ENCODE data around the gene COX19.
"Not testable (repeated sequence)": the region's sequence is repeated elsewhere in the genome, so short reads cannot be mapped to it uniquely, and the experiment has no call there.

Gene COX19

DNA sequence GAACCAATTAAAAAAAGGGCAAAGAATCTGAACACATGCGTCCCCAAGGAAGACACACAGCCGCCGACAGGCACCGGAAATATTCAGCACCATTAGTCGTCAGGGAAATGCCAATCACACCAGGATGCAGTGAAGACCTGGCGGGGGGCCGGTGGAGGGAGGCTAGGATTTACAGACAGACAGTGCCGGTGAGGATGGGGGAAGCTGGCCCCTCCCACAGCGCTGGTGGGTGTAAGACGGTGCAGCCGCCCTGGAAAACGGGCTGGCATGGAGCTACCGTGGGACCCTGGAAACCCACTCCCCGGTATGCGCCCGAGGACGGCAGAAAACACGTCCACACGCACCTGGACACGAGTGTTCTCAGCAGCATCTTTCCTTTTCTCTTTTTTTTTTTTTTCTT, 16.1 kb downstream of the COX19 start:
- DNase-seq = no peak

DNA sequence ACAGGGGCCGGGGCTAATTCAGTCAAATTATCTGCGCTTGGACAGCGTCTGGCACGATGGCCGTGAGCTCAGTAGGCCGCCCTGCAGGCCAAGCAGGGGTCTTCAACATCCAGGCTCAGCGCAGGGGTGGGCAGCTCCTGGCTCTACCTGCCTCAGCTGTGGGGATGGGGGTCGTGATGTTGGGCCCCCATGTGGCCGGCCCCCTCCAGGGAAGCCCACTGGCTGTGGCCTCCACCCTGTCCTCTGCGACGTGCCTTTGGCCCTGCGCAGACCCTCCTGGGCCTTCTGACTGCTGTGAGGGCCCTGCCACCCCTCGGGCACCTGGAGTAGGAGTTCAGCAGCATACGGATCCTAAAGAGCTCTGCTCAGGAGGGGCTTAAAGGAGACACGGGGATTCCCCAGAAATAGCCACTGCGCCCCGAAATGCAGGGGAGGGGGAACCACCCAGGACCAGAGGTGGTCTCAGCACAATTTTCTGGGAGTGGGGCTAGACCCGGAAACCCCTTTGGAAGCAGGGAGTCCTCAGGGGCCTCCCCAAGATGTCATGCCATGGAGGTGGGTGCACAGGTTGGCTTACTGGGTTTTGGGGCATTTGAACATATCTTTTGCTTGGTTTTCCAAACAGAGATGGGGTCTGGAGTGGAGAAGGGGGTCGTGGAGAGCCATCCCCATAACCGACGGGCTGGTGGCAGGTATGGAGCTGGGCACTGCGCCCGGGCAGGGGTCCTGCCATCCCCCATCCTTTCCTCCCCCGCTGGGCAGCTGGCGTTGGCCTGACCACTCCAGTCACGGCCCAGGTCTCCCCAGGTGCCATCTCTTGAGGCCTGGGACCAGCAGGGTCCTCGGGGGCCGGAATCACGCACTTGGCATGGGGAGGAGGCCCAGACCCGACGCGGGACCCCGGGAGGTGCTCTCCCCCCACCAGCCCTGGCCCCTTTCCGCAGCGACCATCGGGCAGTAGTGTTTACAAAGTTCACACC, 16.8 kb downstream of the COX19 start:
- no peak for DNase-seq

DNA sequence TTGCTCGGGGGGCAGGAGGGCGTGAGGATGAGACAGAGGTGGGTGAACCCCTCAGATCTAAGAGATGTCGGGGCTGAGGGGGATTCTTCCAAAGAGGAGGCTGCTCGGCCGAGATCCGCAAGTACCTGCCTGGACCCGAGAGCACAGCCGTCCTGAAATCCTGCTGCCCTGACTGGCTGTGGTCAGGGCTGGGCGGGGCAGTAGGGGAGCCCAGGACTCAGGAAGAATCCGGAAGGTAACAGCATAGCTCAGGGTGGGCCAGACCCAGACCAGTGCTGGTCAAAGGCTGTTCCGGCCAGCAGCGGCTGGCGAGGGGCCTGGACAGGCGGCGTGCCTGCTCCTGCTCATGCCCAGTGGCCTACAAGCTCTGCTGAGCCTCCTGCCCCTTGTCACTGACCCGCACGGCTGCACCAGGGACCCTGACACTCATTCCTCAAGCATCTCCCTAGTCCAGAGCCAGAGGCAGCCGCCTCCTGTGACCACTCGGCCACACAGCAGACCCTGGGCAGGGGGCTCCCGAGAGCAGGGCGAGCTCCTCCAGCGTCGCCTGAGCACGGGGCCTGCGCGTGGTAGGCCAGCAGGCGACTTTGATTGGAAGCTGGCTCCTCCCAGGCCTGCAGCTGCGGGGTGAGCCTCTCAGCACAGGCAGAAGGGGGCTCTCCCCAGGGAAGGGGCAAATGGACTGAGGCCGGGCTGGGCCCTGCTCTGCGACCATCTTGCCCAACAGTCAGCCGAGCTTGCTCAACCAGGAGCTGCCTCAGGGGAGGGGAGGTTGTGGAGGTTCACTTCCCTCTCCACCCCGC, 17.7 kb downstream of the COX19 start:
- DNase-seq = no peak

DNA sequence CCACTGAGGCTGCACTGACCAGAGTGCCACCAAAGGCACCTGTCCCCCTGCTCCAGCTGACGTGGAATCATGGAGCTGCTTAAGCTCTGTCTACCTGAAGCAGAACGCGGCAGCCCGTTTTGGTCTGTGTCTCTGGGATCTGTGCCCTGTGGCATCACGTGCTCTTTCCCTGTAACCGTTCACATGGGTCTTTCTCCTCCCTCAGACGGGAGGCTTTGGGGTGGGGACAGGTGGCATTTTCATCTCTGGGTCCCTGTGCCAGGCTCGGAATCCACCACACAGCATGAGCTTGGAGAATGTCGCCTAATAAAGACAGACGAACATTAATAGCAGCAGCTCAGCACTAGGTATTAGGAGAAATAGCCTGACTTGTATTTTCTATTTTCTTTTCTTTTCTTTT, 19.3 kb downstream of the COX19 start:
- no peak for DNase-seq

DNA sequence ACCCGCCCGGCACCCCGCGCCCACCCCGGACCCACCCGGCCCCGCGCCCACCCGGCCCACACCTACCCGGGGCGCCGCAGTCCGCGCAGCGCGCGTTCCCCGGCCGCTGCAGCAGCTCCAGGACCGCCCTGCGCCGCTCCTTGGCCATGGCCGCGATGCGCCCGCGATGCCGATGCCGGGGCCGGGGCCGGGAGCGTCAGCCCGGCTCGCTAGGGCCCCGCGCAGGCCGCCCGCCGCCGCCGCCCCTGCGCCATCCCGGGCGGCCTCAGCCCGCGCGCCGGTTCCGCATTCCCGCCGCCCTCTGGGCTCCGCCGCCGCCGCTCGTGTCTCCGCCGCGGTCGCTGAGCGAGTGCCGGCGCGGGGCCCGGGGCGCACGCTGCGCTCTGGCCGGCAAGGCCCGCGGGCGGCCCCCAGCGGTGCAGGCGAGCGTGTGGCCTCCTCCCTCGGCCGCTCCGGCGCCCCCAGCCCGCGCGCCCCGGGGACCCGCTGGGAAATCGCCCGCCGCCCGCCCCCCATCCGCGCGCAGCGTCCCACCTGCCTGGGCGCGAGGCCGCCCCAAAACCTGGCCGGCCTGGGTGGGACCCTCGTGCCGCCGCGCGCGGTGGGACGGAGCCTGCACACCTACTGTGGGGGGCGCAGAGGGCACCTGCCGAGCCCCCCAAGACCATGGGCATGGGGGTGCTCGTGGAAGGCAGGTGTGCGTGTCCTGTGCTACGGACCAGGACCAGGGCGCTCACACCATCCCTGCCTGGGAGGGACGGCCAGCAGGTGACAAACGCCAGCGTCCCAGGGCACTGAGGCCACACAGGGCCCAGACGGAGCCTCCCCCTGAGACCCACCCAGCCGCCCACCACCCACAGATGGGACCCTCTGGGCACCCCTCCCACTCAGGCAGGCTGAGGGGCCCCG, 20.8 kb downstream of the COX19 start, which contains the start of gene ADAP1:
ADAP1 (minus strand) TSS at position 351 of the 909 bp plus-strand sequence; CDS start at position 148, 203 bp downstream.
- DNase-seq = no peak

DNA sequence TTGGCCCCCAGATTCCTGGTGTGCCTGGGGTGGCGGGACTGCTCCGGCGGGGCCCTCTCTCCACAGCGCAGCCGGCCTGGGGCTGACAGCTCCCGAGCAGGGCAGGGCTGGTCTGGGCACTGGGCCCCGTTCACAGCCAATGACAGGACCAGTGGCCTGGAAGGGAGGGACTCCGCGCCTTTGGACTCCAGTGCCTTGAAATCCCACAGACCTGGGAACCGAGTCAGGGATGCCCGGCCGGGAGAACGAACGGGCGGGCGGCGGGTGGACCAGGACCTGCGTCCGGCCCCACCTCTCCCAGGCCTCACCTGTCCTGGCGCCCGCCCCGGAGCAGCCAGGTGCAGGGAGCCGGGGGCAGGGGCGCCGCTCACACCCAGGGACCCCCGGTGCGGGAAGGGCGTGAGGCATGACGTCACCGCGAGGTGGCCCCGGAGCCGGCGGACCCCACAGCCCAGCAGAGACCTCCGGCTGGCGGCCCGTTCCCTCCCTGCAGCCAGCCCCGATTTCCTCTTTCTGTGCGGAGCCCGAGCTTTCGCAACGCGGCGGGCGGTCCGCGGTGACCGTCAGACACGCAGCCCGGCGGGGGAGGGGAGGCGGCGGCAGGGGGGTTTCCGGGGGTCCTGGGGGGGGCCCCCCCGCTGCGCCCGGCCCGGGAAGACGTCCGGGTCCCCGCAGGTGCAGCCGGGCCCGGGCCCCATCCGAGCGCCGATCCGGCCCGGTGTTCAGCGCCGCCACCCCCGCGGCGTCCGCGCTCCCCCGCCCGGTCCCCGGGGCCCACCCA, 21.6 kb downstream of the COX19 start:
- DNase-seq = no peak

DNA sequence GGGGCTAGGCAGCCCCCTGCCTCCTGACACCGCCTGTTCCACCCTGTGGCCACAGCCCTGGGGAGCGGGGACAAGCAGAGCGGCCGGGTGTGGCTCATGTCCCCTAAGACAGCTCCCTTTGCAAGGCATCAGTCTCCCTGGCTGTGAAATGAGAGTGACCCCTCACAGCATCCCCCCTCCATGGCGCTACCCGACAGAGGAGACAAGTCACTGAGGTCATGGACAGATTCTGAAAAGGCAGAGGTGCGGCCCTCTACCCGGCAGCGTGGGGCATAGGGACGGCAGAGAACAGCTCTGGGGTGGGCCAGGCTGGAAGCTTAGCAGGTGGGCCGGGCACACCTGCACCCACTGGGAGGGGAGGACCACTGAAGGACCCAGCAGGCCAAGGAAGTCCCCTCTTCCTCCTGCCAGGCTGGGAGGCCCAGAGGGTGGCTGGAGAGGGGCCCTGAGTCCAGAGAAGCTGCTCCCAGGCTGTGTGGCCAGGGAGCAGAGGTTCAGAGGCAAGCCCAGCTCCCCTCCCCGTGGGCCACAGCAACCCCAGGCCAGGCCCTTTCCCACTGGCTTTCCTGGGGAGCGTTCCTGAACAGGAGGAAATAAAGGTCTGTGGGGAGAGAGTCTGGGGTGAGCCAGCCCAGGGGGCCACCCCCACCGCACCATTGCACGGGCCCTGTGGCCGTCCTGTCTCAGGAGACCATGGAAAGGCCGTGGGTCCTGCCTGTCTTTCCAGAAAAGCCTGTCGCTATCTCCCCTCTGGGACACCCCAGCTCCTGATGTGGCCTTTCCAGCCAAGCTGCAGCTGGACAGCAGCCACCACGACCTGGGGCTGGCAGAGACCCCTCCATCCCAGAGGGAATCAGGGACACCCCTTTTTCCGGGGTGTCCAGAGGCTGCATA, 22.6 kb downstream of the COX19 start:
- DNase-seq = no peak

DNA sequence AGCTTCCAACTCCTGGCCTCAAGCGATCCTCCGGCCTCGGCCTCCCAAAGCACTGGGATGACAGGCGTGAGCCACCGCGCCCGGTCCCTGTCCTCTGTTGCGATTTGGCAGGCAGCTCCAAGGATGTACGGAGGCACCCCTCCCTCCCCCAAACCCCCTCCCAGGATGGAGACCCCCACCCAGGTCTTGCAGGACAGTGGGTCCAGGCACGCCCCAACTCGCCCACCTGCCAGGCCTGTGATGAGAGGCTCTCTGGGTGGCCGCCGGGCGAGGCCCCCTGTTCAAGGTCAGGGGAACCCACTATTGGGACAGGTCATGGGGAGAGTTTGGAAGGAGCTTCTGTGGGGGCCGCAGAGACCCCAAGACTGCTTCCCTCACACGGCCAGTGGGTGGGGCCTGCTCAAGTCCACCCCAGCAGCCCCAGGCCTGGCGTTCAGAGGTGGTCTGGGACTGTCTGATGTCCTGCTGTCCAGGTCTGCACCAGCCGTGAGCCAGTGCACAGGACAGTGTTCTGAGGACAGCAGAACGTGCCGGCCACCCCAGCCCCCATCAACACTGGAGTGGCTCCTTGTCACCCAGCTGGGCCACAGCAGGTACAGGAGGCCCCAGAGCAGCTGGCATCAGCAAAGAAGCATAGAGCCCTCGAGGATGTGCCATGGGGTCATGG, 23.3 kb downstream of the COX19 start:
- no peak for DNase-seq

DNA sequence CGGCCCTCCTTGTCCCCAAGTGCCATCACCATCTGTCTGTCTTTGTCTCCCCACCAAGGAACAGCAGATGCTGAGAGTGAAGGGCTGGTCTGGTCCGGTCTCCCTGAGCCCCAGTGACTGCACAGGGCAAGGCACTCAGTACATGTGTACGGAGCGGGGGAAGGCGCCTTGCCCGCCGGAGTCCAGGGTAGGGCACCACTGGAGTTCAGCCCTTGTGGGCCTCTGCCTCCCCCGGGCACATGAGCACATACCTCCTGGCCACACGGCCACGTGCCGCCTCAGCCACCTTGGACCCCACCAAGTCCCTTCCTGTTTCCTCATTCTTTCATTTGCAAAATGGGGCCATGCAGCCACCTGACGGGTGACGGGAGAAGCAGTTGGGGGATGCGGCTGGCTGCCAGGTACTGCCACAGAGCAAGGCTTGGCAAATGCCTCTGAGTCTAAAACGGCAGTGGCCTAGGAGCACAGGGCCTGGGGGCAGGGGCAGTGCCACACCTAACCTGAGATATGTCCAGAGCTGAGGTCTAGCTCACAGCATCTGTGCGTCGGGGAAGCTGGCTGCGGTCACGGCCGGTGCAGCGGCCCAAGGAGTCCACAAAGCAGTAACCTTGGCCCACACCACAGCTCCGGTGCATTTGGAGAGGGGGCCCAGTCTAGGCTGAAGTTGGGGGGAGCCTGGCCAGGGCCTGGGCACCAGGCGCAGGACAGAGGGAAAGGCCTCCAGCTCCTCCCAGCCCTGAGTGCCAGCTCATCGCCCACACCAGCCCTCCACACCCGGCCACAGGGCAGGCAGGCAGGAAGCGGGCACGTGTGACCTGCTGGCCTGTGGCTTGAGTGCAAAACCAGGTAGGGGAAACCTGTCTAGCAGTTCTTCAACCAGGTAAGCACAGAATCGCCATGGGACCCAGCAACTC, 26.1 kb downstream of the COX19 start:
- DNase-seq = no peak

DNA sequence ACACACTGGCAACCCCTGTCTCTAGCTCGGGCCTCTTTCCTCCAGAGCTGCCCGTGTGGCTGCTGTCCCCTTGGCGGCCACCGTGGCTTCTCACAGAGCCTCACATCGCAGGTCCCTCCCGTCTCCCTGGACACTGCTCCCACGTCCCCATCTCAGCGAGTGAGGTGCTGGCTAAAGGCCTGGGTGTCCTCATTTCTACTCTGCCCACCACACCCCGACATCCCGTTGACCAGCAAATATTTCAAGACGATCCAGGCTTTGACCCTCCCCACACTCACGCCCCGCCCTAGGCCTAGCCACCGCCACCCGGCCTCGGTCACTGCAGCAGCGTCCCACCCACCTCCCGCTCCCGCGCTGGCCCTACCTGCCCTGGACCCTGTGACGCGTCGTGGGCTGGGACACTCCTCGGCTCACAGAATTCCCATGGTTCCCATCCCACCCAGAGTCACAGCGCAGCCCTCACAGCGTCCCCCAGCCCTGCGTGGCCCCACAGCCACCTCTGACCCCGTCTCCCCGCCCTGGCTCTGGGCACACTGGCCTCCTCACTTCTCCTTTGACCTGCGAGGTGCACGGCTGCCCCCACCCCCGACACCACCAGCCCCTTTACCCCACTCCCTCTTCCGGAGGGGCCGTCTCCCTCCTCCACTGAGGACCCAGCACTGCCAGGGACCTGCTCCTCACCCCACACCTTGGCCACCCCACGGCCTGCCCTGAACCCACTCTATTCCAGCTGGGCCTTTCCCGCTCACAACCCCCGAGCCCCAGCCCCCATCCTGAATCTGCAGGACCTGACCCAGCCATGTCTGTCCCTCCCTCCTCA, 27.7 kb downstream of the COX19 start:
- no peak for DNase-seq

DNA sequence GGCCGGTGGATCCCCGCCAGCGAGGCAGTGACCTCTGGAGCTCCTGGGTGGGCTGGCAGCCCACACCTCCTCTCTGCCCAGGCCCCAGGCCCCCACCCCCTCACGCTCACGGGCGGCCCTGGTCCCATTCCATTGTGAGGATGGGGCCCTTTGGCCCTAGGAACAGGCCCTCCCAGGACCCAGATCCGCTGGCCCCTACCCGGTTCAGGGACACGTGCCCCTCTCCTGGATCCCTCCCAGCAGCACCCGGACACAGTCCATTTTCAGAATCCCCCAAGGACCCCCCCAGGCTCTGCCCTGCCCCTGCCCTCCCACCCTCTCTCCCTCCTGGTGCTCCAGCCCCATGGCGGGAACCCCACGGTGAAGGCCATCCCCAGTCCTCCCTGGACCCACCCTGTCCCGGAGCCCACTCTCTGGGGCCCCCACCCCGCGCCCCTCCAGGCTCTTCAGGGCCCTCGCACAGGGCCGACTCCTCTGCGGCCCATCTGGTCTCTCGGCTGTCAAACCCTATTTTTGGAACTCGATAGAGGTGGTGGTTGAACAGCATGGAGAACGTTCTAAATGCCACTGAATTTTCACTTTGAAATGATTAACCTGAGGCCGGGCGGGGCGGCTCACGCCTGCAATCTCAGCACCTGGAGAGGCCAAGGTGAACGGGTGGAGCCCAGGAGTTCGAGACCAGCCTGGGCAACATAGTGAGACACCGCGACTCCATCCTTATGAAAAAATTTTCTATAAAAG, 28.9 kb downstream of the COX19 start:
- DNase-seq = no peak

DNA sequence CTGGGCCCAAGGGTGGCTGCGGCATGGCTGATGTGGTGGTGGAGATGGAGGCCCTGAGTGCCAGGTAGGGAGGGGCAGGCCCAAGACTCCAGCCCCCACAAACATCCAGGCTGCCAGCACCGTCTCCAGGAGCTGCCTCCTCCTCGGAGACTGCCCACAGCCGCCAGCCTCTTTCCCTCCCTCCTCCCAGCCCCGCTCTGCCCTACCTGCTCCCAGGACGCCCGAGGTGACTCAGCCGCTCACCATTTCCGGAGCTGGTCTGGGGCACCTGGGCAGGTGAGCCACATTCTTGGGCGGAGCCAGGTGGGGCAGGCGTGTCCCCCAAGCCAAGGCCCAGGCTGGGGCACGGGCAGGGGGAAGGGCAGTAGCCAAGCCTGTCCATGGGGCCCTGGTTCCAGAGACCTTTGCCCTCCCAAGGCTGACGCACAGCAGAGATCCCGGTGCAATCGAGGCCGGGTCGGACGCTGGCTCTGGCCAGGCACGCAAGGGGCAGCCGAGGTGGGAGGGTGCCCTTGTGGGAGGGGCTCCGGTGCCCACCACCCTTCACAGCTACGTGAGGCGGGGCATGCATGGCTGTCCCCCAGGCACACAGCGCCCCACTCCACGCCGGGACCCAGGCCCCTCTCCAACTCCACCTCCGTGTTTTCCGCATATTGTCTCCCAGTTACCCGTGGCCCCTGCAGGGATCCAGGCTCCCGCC, 29.6 kb downstream of the COX19 start:
- DNase-seq = no peak

DNA sequence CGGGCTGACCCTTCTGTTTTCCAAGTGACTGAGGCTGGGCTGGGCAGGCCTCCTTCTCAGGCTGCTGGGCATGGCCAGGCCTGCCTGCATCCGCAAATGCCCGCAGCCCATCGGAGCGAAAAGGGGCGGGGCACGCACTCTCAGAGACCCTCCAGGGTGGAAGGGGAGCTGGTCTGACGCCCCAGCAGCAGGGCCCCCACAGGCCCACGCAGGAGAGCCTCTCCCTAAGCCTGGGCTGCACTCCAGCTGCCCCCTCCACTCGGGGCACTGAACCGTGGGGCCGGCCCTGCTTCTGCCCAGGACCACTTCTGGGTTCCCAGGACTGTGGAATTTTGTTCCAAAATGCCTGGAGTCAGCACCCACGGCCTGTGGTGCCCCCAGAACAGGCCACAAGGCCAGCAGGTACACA, 30.2 kb downstream of the COX19 start:
- no peak for DNase-seq

DNA sequence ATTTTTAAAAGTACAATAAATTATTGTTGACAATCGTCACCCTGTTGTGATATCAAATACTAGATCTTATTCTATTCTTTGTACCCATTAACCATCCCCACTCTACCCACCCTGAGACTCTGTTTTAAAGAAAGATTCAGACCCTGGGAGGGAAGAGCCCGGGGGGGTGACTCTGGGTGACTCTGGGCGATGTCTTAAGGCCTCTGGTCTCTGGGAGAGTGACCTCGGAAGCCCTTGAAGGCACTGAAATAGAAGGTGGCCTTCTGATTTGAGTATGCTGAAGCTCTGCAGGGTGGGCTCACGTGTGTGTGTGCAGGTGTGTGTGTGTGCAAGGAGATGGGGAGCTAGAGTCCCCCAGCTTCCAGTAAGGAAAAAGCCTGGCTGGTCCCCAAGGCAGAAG, 30.6 kb downstream of the COX19 start:
- DNase-seq = no peak

DNA sequence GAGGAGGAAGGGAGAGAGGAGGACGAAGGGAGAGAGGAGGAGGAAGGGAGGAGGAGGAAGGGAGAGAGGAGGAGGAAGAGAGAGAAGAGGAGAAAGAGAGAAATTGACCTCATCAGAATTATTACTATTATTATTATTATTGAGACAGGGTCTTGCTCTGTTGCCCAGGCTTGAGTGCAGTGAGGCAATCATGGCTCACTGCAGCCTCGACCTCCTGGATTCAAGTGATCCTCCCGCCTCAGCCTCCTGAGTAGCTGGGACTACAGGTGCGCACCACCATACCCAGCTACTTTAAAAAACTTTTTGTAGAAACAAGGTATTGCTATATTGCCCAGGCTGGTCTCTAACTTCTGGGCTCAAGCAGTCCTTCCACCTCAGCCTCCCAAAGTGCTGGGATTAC, 31.6 kb downstream of the COX19 start:
- not testable (repeated sequence) for DNase-seq

DNA sequence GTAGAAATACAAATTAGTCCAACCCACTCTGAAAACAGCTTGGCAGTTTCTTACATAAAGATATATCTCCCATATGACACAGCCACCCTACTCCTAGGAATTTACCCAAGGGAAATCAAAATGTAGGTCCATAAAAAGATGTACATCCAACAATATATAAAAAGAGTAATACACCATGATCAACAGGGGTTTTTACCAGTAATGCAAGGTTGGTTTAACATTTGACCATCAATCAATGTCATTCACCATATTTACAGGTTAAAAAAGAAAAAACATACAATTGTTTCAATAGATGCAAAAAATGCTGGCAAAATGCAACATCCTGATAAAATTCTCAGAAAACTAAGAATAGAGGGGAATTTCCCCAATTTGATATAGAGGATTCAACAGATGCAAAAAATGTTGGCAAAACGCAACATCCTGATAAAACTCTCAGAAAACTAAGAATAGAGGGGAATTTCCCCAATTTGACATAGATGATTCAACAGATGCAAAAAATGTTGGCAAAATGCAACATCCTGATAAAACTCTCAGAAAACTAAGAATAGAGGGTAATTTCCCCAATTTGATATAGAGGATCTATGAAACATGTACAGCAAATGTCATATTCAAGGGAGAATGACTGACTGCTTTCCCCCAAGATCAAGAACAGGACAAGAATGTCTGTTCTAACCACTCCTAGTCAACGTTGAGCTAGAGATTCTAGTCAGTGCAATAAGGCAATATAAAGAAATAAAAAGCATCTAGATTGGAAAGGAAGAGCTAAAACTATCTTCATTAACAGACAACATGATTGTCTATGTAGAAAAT, 34.5 kb downstream of the COX19 start:
- no peak for DNase-seq
